Stimulated activated CD8-positive, alpha-beta memory T cell treated with anti-CD3 and anti-CD28 coated beads, Interleukin-2, amount 100 ng/mL, for 48 hours (primary cell): Measurements from ENCODE around the gene PEAK1.
A peak's percentile ranks its signal among the peaks of the same experiment; 100 is the strongest.
"Not testable (repeated sequence)": the region's sequence is repeated elsewhere in the genome, so short reads cannot be mapped to it uniquely, and the experiment has no call there.

Experiments
- DNase-seq, 2 donors: peaks; one replicate each; pipeline ENCODE4 v3.0.0-alpha.2; 2020; ENCODE audit warnings: low read depth in 2 of 2

The PEAK1 gene

DNA sequence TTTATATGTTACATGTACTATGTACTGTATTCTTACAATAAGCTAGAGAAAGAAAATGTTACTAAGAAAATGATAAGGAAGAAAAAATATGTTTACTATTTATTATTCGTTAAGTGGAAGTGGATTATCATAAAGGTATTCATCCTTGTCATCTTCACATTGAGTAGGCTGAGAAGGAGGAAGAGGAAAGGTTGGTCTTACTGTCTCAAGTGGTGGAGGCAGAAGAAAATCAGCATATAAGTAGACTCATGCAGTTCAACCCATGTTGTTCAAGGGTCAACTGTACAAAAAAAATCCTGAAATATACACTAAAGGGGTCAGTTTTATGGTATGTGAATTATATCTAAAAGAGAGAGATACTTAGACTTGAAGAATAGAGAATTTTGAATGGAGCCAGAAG, 6.5 kb upstream of the PEAK1 start:
- no peak for DNase-seq

DNA sequence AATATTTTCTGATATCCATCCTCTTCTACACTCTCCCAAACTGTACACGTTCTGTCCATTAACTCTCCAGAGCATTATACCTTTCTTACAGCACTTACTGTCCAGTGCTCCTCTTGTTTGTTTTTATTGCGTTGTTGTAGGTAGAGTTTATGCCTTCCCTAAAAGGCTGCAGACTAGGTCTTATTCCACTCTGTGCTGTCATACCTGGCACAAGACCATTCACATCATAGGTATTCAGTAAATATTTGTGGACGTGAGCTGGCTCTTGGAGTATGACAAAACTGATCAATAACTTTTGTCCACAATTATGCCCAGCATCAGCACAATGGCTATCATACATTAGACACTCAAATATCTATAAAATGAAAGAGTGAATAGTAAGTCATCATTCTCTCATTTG, 5.2 kb upstream of the PEAK1 start:
- no peak for DNase-seq

GRCh38 chr15:77421370-77421700, 1.4 kb upstream of the PEAK1 start:
- no peak for DNase-seq

DNA sequence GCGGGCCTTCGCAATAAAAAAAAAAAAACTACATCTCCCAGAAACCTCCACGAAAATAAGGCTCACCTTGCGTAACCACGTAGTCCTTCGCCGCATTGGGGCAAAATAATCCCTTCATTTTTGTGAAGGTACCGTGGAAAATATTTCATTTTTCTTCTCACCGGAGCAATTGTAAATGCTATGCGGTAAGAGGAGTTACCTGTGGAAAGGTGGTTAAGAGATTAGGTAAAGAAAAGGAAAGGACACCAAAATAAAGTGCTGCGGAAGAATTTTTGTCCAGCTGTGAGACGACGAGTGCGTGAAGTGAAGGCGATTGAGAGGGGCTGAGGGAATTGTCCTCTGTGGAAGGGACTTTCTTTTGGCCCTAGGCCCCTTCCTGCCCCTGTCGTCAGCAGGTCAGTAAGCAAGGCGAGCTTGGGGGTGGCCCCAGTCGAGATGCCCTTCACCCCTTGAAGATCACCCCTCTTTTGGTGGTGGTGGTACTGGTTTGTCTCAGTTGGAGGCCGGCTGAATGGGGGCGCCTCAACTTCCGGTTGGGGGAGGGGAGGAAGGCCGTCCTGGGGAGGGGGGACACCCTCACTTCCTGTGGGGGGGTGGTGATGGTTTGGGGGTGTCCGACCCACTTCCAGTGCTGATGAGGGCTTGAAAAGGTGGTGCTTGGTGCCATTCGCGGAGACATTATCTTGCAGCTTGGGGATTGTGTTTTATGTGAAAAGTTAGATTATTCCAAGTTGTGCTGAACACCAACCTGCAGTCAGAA, 886 bp upstream of the PEAK1 start, which contains the start of gene HMG20A:
Gene HMG20A (plus strand): TSS at position 279 of the 760 bp plus-strand sequence. CDS start 37,520 bp downstream, outside the sequence.
- DNase-seq = peak; percentile 41 to 48

- peak; percentile 27 to 41 for DNase-seq
Observed at GRCh38 chr15:77418966-77419835, 703 bp downstream of the PEAK1 start.

- no peak for DNase-seq
Observed at GRCh38 chr15:77418391-77418965, 1.4 kb downstream of the PEAK1 start.

GRCh38 chr15:77417602-77418001, 2.3 kb downstream of the PEAK1 start:
- no peak for DNase-seq

DNA sequence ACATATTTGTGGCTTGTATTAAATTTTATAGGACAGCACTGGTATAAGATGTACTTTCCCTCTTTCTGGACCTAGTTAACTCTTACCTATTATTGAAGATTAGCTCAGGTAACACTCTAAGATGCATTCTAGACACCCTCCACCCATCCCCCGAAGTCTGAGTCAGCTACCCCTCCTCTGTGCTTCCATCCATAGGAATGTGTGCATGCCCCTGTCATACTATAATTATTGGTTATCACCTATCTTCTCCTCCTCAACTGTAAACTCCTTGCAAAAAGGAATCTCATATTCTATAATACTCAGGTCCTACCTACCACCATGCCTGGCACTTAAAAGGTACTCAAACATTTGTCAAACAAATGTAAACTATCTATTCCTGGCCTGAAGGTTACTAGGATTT, 3.0 kb downstream of the PEAK1 start:
- no peak for DNase-seq

DNA sequence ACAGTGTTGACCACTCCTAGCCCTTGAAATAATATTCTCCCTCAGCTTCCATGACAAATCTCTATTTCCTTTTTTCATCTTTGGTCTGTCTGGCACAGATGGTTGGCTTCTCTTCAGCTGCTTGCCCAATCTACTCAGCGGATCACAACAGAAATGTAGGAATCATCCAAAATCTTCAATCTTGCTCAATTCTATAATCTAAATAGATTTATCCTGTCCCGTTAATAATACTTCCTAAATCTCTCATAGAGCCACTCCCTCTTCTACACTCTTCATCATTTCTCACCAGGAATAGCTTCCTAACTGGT, 3.8 kb downstream of the PEAK1 start:
- no peak for DNase-seq

GRCh38 chr15:77415450-77416147, 4.3 kb downstream of the PEAK1 start:
- no peak for DNase-seq

- DNase-seq = no peak
Observed at GRCh38 chr15:77414789-77415442, 5.0 kb downstream of the PEAK1 start.

DNA sequence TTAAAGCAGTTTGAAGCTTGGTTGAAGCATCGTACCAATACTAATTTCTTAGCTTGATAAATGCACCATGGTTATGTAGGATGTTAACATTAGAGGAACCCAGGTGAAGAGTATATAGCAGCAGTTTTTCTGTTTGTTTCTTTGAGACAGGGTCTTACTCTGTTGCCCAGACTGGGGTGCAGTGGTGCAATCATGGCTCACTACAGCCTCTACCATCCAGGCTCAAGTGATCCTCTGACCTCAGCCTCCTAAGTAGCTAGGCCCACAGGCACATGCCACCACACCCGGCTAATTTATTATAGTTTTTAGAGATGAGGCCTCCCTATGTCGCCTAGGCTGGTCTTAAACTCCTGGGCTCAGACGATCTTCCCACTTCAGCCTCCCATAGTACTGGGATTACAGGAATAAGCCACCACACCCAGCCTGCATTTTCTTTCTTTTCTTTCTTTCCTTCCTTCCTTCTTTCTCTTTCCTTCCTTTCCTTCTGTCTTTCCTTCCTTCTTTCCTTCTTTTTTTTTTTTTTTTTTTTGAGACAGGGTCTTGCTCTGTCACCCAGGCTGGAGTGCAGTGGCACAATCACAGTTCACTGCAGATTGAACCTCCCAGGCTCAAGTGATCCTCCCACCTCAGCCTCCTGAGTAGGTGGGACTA, 6.1 kb downstream of the PEAK1 start:
- no peak for DNase-seq

- no peak for DNase-seq
Observed at GRCh38 chr15:77412972-77413698, 6.8 kb downstream of the PEAK1 start.

DNA sequence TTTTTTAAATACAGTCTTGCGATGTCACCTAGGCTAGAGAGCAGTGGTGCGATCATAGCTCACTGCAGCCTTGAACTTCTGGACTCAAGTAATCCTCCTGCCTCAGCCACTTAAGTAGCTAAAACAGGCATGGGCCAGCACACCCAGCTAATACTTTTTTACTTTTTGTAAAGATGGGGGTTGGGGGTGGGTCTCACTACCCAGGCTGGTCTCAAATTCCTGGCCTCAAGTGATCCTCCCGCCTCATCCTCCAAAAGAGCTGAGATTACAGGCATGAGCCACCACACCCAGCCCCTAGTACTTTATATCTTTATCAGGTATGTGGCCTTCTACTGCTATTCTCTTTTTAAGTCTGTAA, 8.3 kb downstream of the PEAK1 start:
- DNase-seq = no peak

DNA sequence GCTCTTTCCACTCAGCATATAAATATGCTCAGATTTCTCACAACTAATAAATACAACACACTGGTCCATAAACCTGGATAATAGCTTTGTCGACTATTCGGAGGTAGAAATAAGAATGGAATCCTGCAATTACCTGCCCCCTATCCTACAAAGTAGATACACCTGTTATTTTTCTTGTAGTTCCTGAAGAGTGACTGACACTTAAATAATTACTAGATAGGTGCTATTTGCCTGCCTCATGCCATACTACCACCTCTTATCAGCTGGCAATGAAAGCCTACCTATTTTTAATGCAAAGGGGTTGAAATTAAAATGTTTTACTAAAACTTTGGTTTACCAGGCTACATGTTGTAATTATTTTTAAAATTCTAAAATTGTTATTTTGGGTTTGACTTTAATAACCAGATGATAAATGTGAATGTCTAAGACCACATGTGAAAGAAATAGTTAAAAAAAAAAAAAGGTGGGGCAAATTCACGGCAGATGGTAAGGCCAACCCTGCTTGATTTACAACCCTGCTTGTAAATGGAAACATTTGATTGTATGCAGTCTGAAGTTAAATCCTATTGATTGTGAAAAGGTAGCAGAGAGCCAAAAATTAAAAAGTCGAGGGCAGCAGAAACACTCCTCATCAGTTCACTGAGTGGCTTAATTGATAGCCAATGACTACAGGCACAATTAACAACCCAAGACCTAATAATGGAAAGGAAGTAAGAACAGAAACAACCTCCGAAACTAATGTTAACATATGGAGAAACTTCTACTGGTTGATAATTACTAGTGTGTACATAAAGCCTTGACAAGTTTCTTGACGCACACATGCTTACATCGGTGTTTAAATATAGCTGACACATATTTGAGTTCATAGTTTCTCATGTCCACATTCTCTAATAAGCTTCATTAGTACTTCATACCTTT, 8.9 kb downstream of the PEAK1 start:
- DNase-seq = no peak

- DNase-seq = not testable (repeated sequence)
Observed at GRCh38 chr15:77410157-77410500, 9.8 kb downstream of the PEAK1 start.

DNA sequence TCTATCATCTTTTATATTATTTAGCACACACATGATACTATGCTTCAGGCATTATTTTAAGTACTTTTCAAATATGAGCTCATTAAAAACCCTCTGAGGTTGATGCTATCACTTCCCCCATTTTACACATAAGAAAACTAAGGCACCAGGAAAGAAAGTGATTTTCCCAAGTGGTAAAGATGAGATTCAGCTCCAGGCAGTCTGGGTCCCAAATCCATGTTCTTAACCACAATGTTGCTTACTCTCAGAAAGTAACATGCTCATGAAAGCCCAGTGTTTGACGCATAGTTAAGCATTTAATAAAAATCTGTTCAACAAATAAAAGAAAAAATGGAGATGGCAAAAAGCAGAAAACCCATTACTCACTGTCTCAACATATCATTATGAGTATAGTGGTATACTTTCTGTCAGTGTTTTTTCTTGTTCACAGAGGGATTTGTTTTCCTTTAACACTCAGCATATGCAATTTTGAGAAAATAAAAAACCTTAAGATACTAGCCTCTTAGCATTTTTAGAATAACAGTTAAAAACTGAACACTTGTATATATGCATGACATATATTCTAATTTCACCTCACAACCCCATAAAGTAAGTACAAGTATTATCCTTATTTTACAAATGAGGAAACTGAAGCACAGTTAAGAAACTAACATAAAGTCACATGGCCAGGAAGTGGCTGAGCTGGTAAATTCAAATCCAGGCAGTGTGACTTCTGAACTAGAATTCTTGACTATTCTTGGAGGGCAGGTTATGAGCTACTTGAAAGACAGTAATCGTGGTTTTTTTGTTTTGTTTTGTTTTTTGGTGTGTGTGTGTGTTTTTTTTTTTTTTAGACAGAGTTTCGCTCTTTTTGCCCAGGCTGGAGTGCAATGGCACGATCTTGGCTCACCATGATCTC, 10.4 kb downstream of the PEAK1 start:
- DNase-seq = no peak

GRCh38 chr15:77406846-77407245, 13.1 kb downstream of the PEAK1 start:
- DNase-seq = no peak
